Activated T-helper 1 cell treated with anti-CD3 and anti-CD28 coated beads, Interleukin-12 subunit alpha, Interleukin-12 subunit beta, Interleukin-2, Interleukin-4 antibody, amounts not matched to agents 30 ng/mL and 10 ng/mL and 1 ng/mL, durations not matched to agents 14 hours and 24 hours and 36 hours (primary cell): ENCODE data around the gene ZSCAN5B. TPM values are rescaled to one million over a fixed set of nuclear protein-coding genes. Genes with fewer than 3 reads are reported as not detected.
"Not testable (repeated sequence)": the region's sequence is repeated elsewhere in the genome, so short reads cannot be mapped to it uniquely, and the experiment has no call there.

Experiments used
- DNase-seq: peaks from one replicate; pipeline ENCODE4 v3.0.0; 2021; ENCODE audit warnings: low spot score
- H3K27ac Mint-ChIP-seq: one replicate; pipeline ENCODE4 v1.8.0; 2021; ENCODE audit warnings: mild to moderate bottlenecking, mixed read lengths
- H3K27me3 Mint-ChIP-seq: one replicate; pipeline ENCODE4 v1.8.0; 2022; ENCODE audit warnings: mild to moderate bottlenecking, moderate library complexity, mixed read lengths; ENCODE audit not compliant: insufficient read depth
- H3K36me3 Mint-ChIP-seq: one replicate; pipeline ENCODE4 v1.8.0; 2021; ENCODE audit warnings: low read depth, mixed read lengths
- H3K4me1 Mint-ChIP-seq: one replicate; pipeline ENCODE4 v1.8.0; 2021; ENCODE audit warnings: low read depth, mixed read lengths
- H3K4me3 Mint-ChIP-seq: one replicate; pipeline ENCODE4 v1.8.0; 2021; ENCODE audit warnings: mild to moderate bottlenecking, moderate library complexity, mixed read lengths
- H3K9me3 Mint-ChIP-seq: one replicate; pipeline ENCODE4 v1.8.0; 2021; ENCODE audit warnings: mixed read lengths
- intact Hi-C: fragments of 100-400 bp; cut with micrococcal nuclease; formaldehyde crosslinking; loops from one replicate; pipeline ENCODE4 v1.15.1; 2024
- total RNA-seq: library from RNA; stranded (reverse); gene quantifications from 2 replicates; pipeline ENCODE4 v1.2.3, GENCODE V29; 2022

Gene ZSCAN5B
- total RNA-seq, 1 donor from 2014 or later: not detected

DNA sequence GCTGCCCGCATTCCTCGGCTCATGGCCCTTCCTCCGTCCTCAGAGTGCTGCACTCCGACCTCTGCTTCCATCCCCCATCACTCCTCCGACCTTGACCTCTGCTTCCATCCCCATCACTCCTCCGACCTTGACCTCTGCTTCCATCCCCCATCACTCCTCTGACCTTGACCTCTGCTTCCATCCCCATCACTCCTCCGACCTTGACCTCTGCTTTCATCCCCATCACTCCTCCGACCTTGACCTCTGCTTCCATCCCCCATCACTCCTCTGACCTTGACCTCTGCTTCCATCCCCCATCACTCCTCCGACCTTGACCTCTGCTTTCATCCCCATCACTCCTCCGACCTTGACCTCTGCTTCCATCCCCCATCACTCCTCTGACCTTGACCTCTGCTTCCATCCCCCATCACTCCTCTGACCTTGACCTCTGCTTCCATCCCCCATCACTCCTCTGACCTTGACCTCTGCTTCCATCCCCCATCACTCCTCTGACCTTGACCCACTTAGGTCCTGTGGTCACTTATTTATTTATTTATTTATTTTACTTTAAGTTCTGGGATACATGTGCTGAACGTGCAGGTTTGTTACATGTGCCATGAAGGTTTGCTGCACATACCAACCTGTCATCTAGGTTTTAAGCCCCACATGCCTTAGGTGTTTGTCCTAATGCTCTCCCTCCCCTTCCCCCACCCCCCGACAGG is 48.5 kb downstream of the ZSCAN5B start:
- H3K36me3 Mint-ChIP-seq: peaks cover 19% of the 10 kb centered on the region
- H3K9me3 Mint-ChIP-seq, intact Hi-C loops, H3K27ac Mint-ChIP-seq, H3K27me3 Mint-ChIP-seq, H3K4me3 Mint-ChIP-seq, DNase-seq: not testable (repeated sequence)
- peaks cover 18% of the 10 kb centered on the region for H3K4me1 Mint-ChIP-seq

DNA sequence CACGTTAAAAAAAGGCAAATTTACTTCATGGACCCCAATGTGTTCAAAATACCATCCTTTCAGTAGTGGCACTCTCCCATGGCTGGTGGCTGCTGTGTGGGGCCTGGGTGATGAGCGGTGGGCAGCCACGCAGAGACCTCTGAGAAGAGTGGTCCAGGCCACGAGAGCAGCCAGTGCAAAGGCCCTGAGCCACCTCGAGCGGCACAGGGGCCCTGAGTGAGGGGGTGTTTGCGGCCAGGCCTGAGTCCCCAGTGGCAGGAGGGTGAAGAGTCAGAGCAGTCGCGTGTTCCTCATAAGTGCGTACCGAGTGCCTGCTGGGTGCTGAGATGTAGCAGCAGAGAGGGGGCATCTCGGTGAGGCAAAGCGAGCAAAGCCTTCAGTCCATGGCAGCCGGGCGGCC is 49.5 kb downstream of the ZSCAN5B start:
- intact Hi-C loops: no loop called here
- Mint-ChIP-seq H3K27ac (no peak overlapping the region), H3K9me3 (no peaks in the 10 kb centered on the region), H3K4me1 (peaks cover 17% of the 10 kb centered on the region), H3K4me3 (no peak overlapping the region), H3K36me3 (peaks cover 17% of the 10 kb centered on the region), H3K27me3 (no peaks in the 10 kb centered on the region)
- no peak for DNase-seq

DNA sequence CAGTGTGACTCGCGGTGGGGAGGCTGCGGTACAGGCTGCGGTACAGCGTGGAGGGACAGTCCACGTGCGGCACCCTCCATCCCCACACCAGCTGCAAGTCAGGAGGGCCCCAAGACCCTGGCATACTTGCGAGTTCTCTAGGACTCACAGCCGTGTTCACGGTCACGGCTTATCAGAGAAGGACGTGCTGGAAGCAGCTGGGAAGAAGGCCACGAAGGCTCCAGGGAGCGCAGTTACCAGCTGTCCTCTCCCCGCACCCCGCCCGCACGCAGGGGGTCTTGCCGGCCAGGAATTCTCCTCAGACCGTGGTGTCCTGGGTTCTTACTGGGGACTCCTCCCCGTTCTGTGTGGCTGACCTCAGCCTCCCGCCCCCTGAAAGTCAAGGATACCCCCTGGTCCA is 50.3 kb downstream of the ZSCAN5B start:
- intact Hi-C loops: no loop called here
- H3K27me3 Mint-ChIP-seq: no peaks in the 10 kb centered on the region
- peaks cover 25% of the 10 kb centered on the region for H3K4me1 Mint-ChIP-seq
- peaks cover 17% of the 10 kb centered on the region for H3K36me3 Mint-ChIP-seq
- no peak overlapping the region for H3K4me3 Mint-ChIP-seq
- no peak overlapping the region for H3K27ac Mint-ChIP-seq
- H3K9me3 Mint-ChIP-seq: no peaks in the 10 kb centered on the region
- no peak for DNase-seq

DNA sequence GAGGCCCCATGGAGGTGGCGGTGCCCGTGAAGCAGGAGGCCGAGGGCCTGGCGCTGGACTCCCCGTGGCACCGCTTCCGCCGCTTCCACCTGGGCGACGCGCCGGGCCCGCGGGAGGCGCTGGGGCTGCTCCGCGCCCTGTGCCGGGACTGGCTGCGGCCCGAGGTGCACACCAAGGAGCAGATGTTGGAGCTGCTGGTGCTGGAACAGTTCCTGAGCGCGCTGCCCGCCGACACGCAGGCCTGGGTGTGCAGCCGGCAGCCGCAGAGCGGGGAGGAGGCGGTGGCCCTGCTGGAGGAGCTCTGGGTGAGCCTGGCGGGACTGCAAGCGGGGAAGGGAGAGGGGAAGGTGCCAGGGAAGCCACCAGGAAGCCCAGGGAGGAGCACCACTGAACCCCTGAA is 50.7 kb downstream of the ZSCAN5B start:
- H3K27me3 Mint-ChIP-seq: no peaks in the 10 kb centered on the region
- H3K4me1 Mint-ChIP-seq: peaks cover 29% of the 10 kb centered on the region
- peaks cover 17% of the 10 kb centered on the region for H3K36me3 Mint-ChIP-seq
- no peak for DNase-seq
- intact Hi-C loops: no loop called here
- no peaks in the 10 kb centered on the region for H3K9me3 Mint-ChIP-seq
- no peak overlapping the region for H3K4me3 Mint-ChIP-seq
- H3K27ac Mint-ChIP-seq: no peak overlapping the region

DNA sequence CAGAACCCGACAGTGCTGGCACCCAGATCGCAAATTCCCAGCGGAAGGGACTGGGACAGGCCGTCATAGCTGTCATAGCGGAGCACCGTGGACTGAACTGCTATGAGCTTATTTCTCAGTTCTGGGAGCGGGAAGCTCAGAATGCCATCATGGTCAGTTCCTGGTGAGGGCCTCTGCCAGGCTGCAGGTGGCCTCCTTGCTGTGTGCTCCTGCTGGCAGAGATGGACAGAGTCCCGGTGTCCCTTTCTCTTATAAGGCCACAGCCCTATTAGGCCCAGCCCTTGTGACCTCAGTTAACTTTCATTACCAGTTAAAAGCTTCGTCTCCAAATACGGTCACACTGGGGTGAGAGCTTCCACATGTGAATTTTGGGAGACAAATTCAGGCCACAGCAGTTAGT is 51.9 kb downstream of the ZSCAN5B start:
- intact Hi-C loops: no loop called here
- Mint-ChIP-seq H3K9me3 (no peaks in the 10 kb centered on the region), H3K4me3 (no peak overlapping the region), H3K36me3 (peaks cover 17% of the 10 kb centered on the region), H3K27ac (no peak overlapping the region), H3K27me3 (no peaks in the 10 kb centered on the region), H3K4me1 (peaks cover 31% of the 10 kb centered on the region)
- no peak for DNase-seq

DNA sequence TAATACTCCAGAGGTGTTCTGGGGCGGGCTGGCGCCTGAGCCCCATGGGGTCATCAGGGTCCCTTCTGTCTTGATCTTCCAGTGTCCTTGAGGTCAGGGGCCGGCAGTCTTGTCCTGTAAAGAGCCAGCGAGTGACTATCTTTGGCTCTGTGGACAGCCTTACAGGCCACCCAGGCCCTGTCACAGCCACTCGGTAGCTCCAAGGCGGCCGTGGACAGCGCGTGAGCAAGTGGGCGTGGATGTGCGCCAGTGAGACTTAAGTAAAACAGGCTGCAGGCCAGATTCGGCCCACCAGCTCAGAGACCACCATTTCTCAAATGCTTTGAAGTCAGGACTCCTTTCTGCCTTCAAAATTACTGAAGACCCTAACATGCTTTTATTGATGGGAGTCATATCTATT is 52.8 kb downstream of the ZSCAN5B start:
- Mint-ChIP-seq H3K4me1 (peaks cover 33% of the 10 kb centered on the region), H3K27ac (no peak overlapping the region), H3K27me3 (no peaks in the 10 kb centered on the region), H3K9me3 (no peaks in the 10 kb centered on the region), H3K4me3 (no peak overlapping the region), H3K36me3 (peaks cover 11% of the 10 kb centered on the region)
- intact Hi-C loops: loop anchor here (5.0 kb wide), 1 partner anchor 1083 kb away; the partner anchor contains the start of gene RDH13
- no peak for DNase-seq

DNA sequence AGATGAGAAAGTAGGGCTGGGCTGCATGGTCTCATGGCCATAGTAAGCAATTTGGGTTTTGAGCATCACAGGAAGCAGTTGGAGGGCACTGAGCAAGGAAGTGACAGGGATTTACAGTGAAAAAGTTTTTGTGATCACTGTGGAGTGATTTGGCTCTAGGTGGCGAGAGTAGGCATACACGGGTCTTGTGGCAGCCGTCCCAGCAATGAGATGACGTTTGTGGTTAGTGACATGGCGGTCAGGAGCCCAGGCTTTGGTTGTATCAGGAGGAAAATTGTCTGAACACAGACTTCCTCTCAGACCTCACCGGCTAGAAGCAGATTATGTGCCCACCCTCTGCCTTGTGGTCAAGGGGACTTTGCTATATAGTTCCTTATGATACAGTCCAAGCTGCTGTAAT is 53.2 kb downstream of the ZSCAN5B start:
- Mint-ChIP-seq H3K27me3 (no peaks in the 10 kb centered on the region), H3K4me1 (peaks cover 37% of the 10 kb centered on the region), H3K36me3 (peaks cover 7% of the 10 kb centered on the region), H3K4me3 (no peak overlapping the region), H3K9me3 (no peaks in the 10 kb centered on the region), H3K27ac (no peak overlapping the region)
- DNase-seq: no peak
- intact Hi-C loops: loop anchor here (5.0 kb wide), 1 partner anchor 1082 kb away; the partner anchor contains the start of gene RDH13

DNA sequence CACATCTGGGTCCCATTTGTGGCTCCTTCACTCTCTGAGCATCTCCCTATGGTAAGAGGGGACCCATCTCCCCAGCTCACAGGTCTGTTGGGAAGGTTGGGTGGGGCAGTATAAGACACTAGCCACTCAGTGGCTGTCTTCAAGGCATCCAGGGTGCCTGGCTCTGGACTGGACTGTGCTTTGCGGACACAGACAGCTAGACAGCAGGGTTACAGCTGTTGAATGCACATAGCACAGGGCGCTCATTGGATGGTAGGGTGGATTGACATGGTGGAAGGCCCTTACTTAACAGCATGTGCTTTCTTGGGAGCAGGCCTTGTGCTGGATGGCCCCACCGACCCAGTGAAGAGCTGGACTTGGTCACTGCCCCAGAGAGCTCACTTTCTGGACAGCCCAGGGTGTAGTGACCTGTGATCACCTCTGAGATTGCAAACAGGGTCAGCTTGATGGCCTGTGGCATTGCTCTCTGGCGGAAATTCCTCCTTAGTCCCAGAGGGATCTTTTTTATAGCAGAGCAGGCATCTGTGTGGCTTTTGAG is 54.6 kb downstream of the ZSCAN5B start:
- Mint-ChIP-seq H3K9me3 (no peaks in the 10 kb centered on the region), H3K27ac (no peak overlapping the region), H3K4me3 (peak overlapping the region; percentile 82), H3K4me1 (peaks cover 37% of the 10 kb centered on the region), H3K36me3 (peaks cover 2% of the 10 kb centered on the region), H3K27me3 (no peaks in the 10 kb centered on the region)
- no peak for DNase-seq
- intact Hi-C loops: loop anchor here (5.0 kb wide), 1 partner anchor 1081 kb away; the partner anchor contains the start of gene RDH13

DNA sequence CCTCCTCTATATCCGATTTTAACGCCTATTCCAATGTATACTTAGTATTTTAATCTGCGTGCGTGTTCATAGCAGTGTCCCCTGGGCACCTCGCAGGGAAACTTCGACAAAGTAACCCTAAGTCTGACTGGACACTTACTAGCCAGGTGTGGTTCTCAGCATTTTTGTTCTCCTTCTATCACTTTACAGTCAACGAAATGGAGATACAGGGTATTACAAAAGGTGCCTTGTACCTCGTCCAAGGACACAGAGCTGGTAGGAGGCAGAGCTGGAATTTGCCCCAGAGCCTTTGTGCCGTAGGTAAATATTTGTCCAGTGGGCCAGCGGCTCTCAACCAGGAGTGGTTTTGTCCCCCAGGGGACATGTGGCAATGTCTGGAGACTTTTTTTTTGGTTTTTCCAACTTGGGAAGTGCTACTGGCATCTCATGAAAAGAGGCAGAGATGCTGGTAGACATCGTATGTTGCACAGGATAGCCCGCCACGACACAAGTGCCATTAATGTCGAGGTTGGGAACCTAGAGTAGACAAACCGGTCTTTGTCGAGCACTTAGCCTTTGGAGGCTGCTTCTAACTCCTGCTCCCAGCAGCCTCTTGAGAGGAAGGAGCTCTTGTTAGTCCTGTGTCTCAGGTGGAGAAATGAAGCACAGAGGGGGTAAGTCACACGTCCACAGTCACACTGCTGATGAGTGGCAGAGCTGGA is 55.3 kb downstream of the ZSCAN5B start:
- no peak for DNase-seq
- Mint-ChIP-seq H3K27me3 (no peaks in the 10 kb centered on the region), H3K9me3 (no peaks in the 10 kb centered on the region), H3K27ac (peak overlapping the region; percentile 81), H3K36me3 (peaks cover 2% of the 10 kb centered on the region), H3K4me1 (peaks cover 37% of the 10 kb centered on the region), H3K4me3 (peak overlapping the region; percentile 82)
- intact Hi-C loops: loop anchor here (5.0 kb wide), 1 partner anchor 1080 kb away; the partner anchor contains the start of gene RDH13

DNA sequence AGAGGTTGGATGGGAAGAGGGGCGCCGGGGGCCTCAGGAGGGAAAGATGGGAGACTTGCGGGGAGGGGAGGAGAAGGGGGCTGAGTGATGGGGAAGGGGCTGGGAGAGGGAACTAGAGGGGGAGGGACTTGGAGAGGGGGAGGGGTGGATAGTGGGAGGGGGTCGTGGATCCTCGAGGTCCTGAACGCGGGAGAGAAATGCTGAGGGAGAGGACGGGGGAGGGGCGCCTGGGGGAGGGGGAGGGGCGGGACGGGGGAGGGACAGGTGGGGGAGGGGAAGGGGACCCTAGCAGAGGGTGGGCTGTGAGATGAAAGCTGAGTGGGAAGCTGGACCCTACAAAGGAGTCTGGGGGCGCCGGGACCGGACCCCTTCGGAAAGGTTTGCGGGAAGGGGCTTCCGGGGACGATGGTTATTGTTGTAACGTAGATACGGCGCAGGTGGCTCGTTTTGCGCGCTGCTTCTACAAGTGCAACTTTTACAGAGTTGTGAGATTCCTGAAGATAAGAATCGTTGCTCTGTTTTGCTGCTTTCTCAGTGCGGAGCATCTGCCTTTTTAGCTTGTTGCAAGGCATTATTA is 56.1 kb downstream of the ZSCAN5B start:
- Mint-ChIP-seq H3K36me3 (peaks cover 2% of the 10 kb centered on the region), H3K4me1 (peaks cover 37% of the 10 kb centered on the region), H3K9me3 (no peaks in the 10 kb centered on the region), H3K27ac (peak overlapping the region; percentile 84), H3K4me3 (peak overlapping the region; percentile 82), H3K27me3 (no peaks in the 10 kb centered on the region)
- peak; percentile 18 for DNase-seq
- intact Hi-C loops: loop anchor here (1.0 to 5.0 kb wide), 10 partner anchors 20 to 1677 kb away; partner anchors contain the start of genes EPN1, PPP1R12C, RDH13 and U2AF2

DNA sequence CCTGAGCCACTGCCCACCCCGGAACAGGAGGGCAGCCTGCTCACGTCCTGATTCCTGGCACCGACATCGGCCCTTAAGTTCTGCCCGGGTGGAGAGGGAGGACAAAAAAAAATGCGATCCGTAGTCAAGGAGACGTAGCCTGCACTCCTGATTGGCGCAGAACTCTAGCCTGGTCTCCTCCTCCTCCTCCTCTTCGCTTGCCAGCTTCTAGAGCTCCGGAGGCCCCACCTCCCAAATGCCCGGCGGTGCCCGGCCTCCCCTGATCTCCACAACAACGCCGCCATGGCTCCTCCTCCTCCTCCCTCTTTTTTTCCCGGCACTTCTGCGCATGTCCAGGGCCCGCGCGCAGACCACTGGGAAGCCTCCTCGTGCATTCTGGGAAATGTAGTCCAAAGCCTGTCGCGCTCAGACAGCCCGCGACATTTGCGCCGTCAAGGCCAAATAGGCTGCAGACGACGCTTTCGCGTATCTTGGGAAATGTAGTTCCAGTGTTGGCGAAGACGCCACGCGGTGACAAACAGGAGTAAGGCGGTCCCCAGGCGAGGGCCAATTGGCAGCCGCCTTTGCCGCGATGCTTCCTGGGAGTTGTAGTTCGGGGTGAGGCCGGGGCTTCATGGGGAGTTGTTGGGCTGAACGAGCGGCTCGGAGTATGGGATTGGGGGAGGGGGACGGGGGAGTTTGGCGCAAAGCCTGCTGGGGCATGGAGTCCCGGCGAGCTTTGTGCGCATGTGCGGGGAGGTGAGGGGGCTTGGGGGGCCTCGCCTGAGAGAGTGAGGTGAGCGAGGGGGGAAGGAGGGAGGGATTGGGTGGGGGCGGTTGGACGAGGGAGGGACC is 56.8 kb downstream of the ZSCAN5B start, which contains the start of gene ZNF444:
Gene ZNF444 (plus strand): TSS at position 705 of the 834 bp plus-strand sequence. CDS start 5,625 bp downstream, outside the sequence.
- Mint-ChIP-seq H3K9me3 (no peaks in the 10 kb centered on the region), H3K27ac (peak within 1 kb of the TSS; percentile 84), H3K4me3 (peak within 1 kb of the TSS; percentile 82)

More for the DNA sequence above, 56.8 kb downstream of the ZSCAN5B start, which contains the start of gene ZNF444:
- H3K27me3 Mint-ChIP-seq: no peaks in the 10 kb centered on the region
- H3K36me3 Mint-ChIP-seq: peaks cover 2% of the 10 kb centered on the region
- peak; percentile 99 for DNase-seq
- H3K4me1 Mint-ChIP-seq: peaks cover 37% of the 10 kb centered on the region
- intact Hi-C loops: loop anchor here (1.0 to 5.0 kb wide), 11 partner anchors 19 to 1676 kb away; partner anchors contain the start of genes EPN1, PPP1R12C, RDH13 and U2AF2
